Subcutaneous adipose tissue (tissue), 4 donors: ENCODE measurements around the gene CNNM2. TPM values are rescaled to one million over a fixed set of nuclear protein-coding genes. Genes with fewer than 3 reads are reported as not detected.

Experiments used
- total RNA-seq, 4 donors: library from RNA; depleted of rRNA; stranded (reverse); fragments of >200 nt; gene quantifications; one replicate each; pipeline ENCODE4 v1.1.0, GENCODE V29; 2016
- TF ChIP-seq, protein P1 (sequence below): fragments of 450-650 bp; IDR thresholded peaks from one replicate; pipeline ENCODE4 v1.5.1; 2016; ENCODE audit warnings: low read depth, mild to moderate bottlenecking, control low read depth, antibody characterized with exemption, moderate library complexity

CNNM2 gene
- total RNA-seq, 4 donors from 2014 or later, result 3.3 to 9.6 (median 5.1) TPM

DNA sequence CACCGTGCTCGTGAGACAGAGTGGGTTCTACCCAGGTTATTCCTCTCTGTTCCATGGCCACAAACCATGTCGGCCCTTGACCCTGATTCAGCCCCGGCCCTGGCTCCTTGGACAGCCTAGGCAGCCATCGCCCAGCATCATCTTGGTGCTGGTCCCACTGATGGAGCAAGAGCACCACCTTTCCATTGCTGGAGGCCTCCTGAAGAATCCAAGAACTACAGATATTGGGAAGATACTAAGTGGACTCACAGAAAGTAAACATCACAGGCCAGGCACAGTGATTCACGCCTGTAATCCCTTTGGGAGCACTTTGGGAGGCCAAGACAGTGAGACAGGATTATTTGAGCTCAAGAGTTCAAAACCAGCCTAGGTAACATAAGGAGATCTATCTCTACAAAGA, 149.9 kb downstream of the CNNM2 start:
- TF ChIP-seq, protein P1, sequence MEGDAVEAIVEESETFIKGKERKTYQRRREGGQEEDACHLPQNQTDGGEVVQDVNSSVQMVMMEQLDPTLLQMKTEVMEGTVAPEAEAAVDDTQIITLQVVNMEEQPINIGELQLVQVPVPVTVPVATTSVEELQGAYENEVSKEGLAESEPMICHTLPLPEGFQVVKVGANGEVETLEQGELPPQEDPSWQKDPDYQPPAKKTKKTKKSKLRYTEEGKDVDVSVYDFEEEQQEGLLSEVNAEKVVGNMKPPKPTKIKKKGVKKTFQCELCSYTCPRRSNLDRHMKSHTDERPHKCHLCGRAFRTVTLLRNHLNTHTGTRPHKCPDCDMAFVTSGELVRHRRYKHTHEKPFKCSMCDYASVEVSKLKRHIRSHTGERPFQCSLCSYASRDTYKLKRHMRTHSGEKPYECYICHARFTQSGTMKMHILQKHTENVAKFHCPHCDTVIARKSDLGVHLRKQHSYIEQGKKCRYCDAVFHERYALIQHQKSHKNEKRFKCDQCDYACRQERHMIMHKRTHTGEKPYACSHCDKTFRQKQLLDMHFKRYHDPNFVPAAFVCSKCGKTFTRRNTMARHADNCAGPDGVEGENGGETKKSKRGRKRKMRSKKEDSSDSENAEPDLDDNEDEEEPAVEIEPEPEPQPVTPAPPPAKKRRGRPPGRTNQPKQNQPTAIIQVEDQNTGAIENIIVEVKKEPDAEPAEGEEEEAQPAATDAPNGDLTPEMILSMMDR, result no peak

- TF ChIP-seq, protein P1, result no peak
These were observed 151.6 kb downstream of the CNNM2 start for GRCh38 chr10:103069453-103070331.

GRCh38 chr10:103072276-103072675, 154.2 kb downstream of the CNNM2 start:
- TF ChIP-seq, protein P1, result no peak

DNA sequence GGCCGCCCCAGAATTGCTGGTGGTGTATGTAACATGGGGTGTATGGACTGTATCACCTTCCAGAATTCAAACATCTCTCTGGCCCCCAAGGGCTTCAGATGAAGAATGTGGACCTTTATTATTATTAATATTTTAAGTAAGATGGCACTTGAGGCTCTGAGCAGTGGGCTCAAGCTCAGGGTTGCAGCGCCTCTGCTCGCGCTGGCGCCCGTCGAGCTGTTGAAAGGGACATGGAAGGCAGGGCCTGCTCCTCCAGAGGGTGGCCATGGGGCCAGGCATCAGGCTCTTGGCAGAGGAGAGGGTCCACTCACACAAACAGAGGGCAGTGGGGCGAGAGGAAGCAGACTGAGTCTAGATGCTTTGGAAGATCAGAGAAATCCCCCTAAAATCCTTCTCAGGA, 154.8 kb downstream of the CNNM2 start:
- TF ChIP-seq, protein P1, result no peak

- TF ChIP-seq, protein P1, result no peak
These were observed 158.9 kb downstream of the CNNM2 start for GRCh38 chr10:103077020-103077419.

- TF ChIP-seq, protein P1, result no peak
These were observed 159.6 kb downstream of the CNNM2 start for GRCh38 chr10:103077491-103078308.

- TF ChIP-seq, protein P1, result no peak
These were observed 160.2 kb downstream of the CNNM2 start for GRCh38 chr10:103078309-103078615.
